GM12878 (cell line): ENCODE results near the gene SMURF1. TPM values are rescaled to one million over a fixed set of nuclear protein-coding genes. Genes with fewer than 3 reads are reported as not detected.

Source experiments
- ATAC-seq: fragments of 200-7000 bp; cut with Tn5 transposase; 3 replicates; pipeline ENCODE4 v1.9.1; 2020; ENCODE audit warnings: mild to moderate bottlenecking, moderate library complexity
- BruUV-seq: library from RNA; stranded (reverse); fragments of 400-500 nt; replicated peaks from 2 replicates; lab custom pipeline; 2021; lab: Mats Ljungman, UMichigan
- CTCF ChIA-PET: fragments of 300-600 bp; sonication (Branson Sonifier 250); formaldehyde crosslinking; extraction: SDS; loops from one replicate; lab custom pipeline; 2021; ENCODE audit warnings: inconsistent platforms; lab: Yijun Ruan, JAX
- POLR2A ChIA-PET: fragments of 350-600 bp; formaldehyde crosslinking; extraction: SDS; loops from one replicate; lab custom pipeline; 2021; ENCODE audit warnings: inconsistent platforms; lab: Charles Lee
- RAD21 ChIA-PET: fragments of 300-600 bp; sonication (Branson Sonifier 250); formaldehyde crosslinking; loops from one replicate; lab custom pipeline; 2023; ENCODE audit warnings: antibody characterized with exemption; ENCODE audit not compliant: unreplicated experiment; lab: Charles Lee
- SMC1A ChIA-PET: fragments of 300-600 bp; sonication (Branson Sonifier 250); formaldehyde crosslinking; loops from one replicate; lab custom pipeline; 2023; ENCODE audit not compliant: unreplicated experiment, uncharacterized antibody; lab: Charles Lee
- DNase-seq: peaks from one replicate; pipeline ENCODE4 v3.0.0-alpha.2; 2011; ENCODE audit warnings: low read depth, low spot score
- FAIRE-seq: peaks from 3 replicates; lab custom pipeline; 2011; peaks lifted over from hg19 to GRCh38; lab: Jason Lieb, UNC
- H2AFZ ChIP-seq: 2 replicates; pipeline ENCODE4 v1.6.0; 2011; ENCODE audit warnings: low read depth, low read length, control low read depth; ENCODE audit not compliant: control insufficient read depth
- H3K27ac ChIP-seq: 2 replicates; pipeline ENCODE4 v1.5.1; 2011; ENCODE audit warnings: control low read depth; ENCODE audit not compliant: control insufficient read depth, insufficient read depth
- H3K27me3 ChIP-seq, 2 experiments: replicated peaks in 1 of 2; 2 replicates each; pipeline versions ENCODE4 v1.6.0 to v1.6.1; 2011; ENCODE audit warnings: low read length in 1 of 2; ENCODE audit not compliant: control insufficient read depth in 2 of 2, insufficient read depth in 2 of 2
- H3K36me3 ChIP-seq, 2 experiments: 2 replicates each; pipeline ENCODE4 v1.5.1; 2011; ENCODE audit warnings: low read length in 1 of 2; ENCODE audit not compliant: control insufficient read depth in 2 of 2, insufficient read depth in 2 of 2
- H3K4me1 ChIP-seq: 2 replicates; pipeline ENCODE4 v1.6.1; 2011; ENCODE audit warnings: mild to moderate bottlenecking, low read length, moderate library complexity, mixed read lengths; ENCODE audit not compliant: control insufficient read depth, insufficient read depth
- H3K4me2 ChIP-seq: 2 replicates; pipeline ENCODE4 v1.6.0; 2011; ENCODE audit warnings: control low read depth; ENCODE audit not compliant: control insufficient read depth, insufficient read depth
- H3K4me3 ChIP-seq: fragments of 200-600 bp; sonication (generic); 2 replicates; pipeline ENCODE4 v1.5.1; 2016
- H3K79me2 ChIP-seq: 2 replicates; pipeline ENCODE4 v1.6.0; 2011; ENCODE audit warnings: low read length; ENCODE audit not compliant: control insufficient read depth, insufficient read depth
- H3K9ac ChIP-seq: 2 replicates; pipeline ENCODE4 v1.8.0; 2011; ENCODE audit warnings: low read length, control low read depth, mixed read lengths; ENCODE audit not compliant: control insufficient read depth, insufficient read depth
- H3K9me3 ChIP-seq: replicated peaks from 3 replicates; pipeline ENCODE4 v1.5.1; 2011; ENCODE audit warnings: mild to moderate bottlenecking, low read length; ENCODE audit not compliant: control insufficient read depth, insufficient read depth
- H4K20me1 ChIP-seq: 2 replicates; pipeline ENCODE4 v1.6.0; 2011; ENCODE audit not compliant: control insufficient read depth, insufficient read depth
- CHD4 ChIP-seq: fragments of 200-600 bp; sonication (generic); IDR thresholded peaks from 2 replicates; pipeline ENCODE4 v1.6.1; 2016; ENCODE audit warnings: mild to moderate bottlenecking
- EED ChIP-seq: sonication (generic); IDR thresholded peaks from 2 replicates; pipeline ENCODE4 v1.6.1; 2016; ENCODE audit warnings: antibody characterized with exemption, low read depth
- ETV6 ChIP-seq, 2 experiments: fragments of 450-650 bp in 1 of 2; IDR thresholded peaks in 1 of 2; conservative IDR thresholded peaks in 1 of 2; 2 replicates each; pipeline ENCODE4 v1.6.1; 2014; ENCODE audit warnings: antibody characterized with exemption in 1 of 2, borderline replicate concordance in 1 of 2, low read depth in 1 of 2, mild to moderate bottlenecking in 1 of 2, moderate library complexity in 1 of 2
- HCFC1 ChIP-seq: fragments of 150-350 bp; IDR thresholded peaks from 2 replicates; pipeline ENCODE4 v1.6.1; 2014; ENCODE audit warnings: low read length
- HDAC6 ChIP-seq: fragments of 200-600 bp; sonication (generic); IDR thresholded peaks from one replicate; pipeline ENCODE4 v1.8.0; 2017; ENCODE audit warnings: antibody characterized with exemption; ENCODE audit not compliant: unreplicated experiment
- NR2F1 ChIP-seq: fragments of 450-650 bp; conservative IDR thresholded peaks from 2 replicates; pipeline ENCODE4 v1.6.1; 2017; ENCODE audit warnings: mild to moderate bottlenecking
- WGBS: methylation state at CpG from one replicate; pipeline ENCODE4 v1.1.6; 2016; ENCODE audit warnings: low lambda C conversion rate; ENCODE audit not compliant: insufficient replicate concordance, insufficient coverage; ENCODE audit errors: missing lambda C conversion rate; 5-methylcytosine and 5-hydroxymethylcytosine counted together
- in situ Hi-C: fragments of 300-500 bp; cut with MboI; formaldehyde crosslinking; loops from 9 replicates; pipeline ENCODE4 v1.14.3; 2018; ENCODE audit warnings: mixed read lengths
- intact Hi-C: fragments of 100-400 bp; cut with micrococcal nuclease; formaldehyde crosslinking; loops from one replicate; pipeline ENCODE4 v1.14.2; 2022; ENCODE audit not compliant: unreplicated experiment
- polyA plus RNA-seq, 11 experiments: library from polyadenylated mRNA; depleted of rRNA in 4 of 11; unstranded in 6 of 11; stranded (reverse) in 5 of 11; fragments of >200 nt; fragmentation: Nextera tagmentation in 4 of 11; fragmentation: Illumina TruSeq in 1 of 11; extraction: Ambion mirVana in 4 of 11; extraction: Trizol in 1 of 11; gene quantifications; 1 replicate in 1 of 11; 2 replicates in 10 of 11; pipeline versions ENCODE4 v1.2.1 to v1.2.3, GENCODE V29; 2011 to 2016; ENCODE audit warnings: inconsistent platforms in 2 of 11, missing spikeins in 2 of 11, low read depth in 1 of 11
- total RNA-seq, 4 experiments: library from RNA; depleted of rRNA in 3 of 4; stranded (reverse); fragments of >200 nt in 3 of 4; fragmentation: Illumina TruSeq in 1 of 4; extraction: Trizol in 1 of 4; gene quantifications; 2 replicates each; pipeline versions ENCODE4 v1.2.1 to v1.2.3, GENCODE V29; 2013 to 2021
- TF ChIP-seq, protein P1 (sequence below): fragments of 450-650 bp; IDR thresholded peaks from 2 replicates; pipeline ENCODE4 v1.6.1; 2017; ENCODE audit warnings: antibody characterized with exemption, mild to moderate bottlenecking, moderate library complexity
- TF ChIP-seq, protein P2 (sequence below): IDR thresholded peaks from 2 replicates; pipeline ENCODE4 v1.6.1; 2011; ENCODE audit warnings: mild to moderate bottlenecking, low read depth, low read length, moderate library complexity; ENCODE audit not compliant: insufficient replicate concordance

Gene SMURF1
- total and polyA plus RNA-seq, 10 of the 15 experiments (the other 5 are each of a cell fraction or from before 2014, with no cell fraction given) = 0.76 to 14.0 (median 7.9) TPM

DNA sequence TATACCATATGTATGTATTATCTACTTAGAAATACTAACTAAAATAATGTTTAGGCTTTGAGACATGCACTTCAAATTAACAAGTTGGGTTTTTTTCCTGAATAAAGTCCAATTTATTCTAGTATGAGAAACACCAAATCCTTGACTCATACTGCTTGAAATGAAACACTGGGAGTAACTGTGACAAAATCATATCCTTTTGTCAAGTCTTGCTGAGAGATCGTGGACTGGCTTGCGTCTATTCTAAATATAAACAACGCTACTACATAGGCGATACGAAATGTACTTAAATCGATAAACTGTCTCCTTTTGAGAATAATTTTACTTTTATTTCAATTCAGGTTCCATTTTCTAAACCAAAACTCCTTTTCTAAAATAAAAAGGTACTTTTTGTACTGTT, 16.3 kb downstream of the SMURF1 start:
- Histone ChIP-seq H4K20me1 (no peaks in the 10 kb centered on the region), H3K9me3 (no peaks in the 10 kb centered on the region), H3K27me3 (no peaks in the 10 kb centered on the region), H3K36me3 (no peaks in the 10 kb centered on the region)
- intact Hi-C loops = no loop called here
- ChIA-PET SMC1A (interaction anchor here (1.3 kb wide), 1 partner anchor 18 kb away, joined by 3 read pairs; no protein-coding TSS in a partner anchor), RAD21 (no interaction called here), POLR2A (no interaction called here)
- FAIRE-seq = no peak
- DNase-seq = no peak
- TF ChIP-seq HCFC1 (no peak), EED (no peak), ETV6 (conservative IDR thresholded peaks at IDR 0.05 in 1 of 2, IDR thresholded peaks at IDR 0.05 in 1 of 2; ENCODE audit: borderline replicate concordance in 1 of 2, low read depth in 1 of 2) (no peak), HDAC6 (no peak), CHD4 (no peak), NR2F1 (no peak)
- TF ChIP-seq, protein P1, sequence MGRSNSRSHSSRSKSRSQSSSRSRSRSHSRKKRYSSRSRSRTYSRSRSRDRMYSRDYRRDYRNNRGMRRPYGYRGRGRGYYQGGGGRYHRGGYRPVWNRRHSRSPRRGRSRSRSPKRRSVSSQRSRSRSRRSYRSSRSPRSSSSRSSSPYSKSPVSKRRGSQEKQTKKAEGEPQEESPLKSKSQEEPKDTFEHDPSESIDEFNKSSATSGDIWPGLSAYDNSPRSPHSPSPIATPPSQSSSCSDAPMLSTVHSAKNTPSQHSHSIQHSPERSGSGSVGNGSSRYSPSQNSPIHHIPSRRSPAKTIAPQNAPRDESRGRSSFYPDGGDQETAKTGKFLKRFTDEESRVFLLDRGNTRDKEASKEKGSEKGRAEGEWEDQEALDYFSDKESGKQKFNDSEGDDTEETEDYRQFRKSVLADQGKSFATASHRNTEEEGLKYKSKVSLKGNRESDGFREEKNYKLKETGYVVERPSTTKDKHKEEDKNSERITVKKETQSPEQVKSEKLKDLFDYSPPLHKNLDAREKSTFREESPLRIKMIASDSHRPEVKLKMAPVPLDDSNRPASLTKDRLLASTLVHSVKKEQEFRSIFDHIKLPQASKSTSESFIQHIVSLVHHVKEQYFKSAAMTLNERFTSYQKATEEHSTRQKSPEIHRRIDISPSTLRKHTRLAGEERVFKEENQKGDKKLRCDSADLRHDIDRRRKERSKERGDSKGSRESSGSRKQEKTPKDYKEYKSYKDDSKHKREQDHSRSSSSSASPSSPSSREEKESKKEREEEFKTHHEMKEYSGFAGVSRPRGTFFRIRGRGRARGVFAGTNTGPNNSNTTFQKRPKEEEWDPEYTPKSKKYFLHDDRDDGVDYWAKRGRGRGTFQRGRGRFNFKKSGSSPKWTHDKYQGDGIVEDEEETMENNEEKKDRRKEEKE = no peak
- TF ChIP-seq, protein P2, sequence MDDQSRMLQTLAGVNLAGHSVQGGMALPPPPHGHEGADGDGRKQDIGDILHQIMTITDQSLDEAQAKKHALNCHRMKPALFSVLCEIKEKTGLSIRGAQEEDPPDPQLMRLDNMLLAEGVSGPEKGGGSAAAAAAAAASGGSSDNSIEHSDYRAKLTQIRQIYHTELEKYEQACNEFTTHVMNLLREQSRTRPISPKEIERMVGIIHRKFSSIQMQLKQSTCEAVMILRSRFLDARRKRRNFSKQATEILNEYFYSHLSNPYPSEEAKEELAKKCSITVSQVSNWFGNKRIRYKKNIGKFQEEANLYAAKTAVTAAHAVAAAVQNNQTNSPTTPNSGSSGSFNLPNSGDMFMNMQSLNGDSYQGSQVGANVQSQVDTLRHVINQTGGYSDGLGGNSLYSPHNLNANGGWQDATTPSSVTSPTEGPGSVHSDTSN = no peak
- TF ChIP-seq, all 136 proteins: peak for 0
- in situ Hi-C loops = no loop called here
- Histone ChIP-seq H2AFZ (no peak overlapping the region), H3K79me2 (peaks cover 26% of the 10 kb centered on the region), H3K4me3 (no peak overlapping the region), H3K27ac (no peak overlapping the region), H3K4me1 (no peaks in the 10 kb centered on the region), H3K9ac (no peak overlapping the region), H3K4me2 (no peak overlapping the region)
- 85% methylated on average over 6 of the region's 6 CpGs for WGBS
- CTCF ChIA-PET = interaction anchor here (1.2 kb wide), 1 partner anchor 15 kb away, joined by 3 read pairs; no protein-coding TSS in a partner anchor
- ATAC-seq = no peak
- no TSS peak for BruUV-seq
